ENCODE results near the gene C2CD4B.

Gene C2CD4B, protein sequence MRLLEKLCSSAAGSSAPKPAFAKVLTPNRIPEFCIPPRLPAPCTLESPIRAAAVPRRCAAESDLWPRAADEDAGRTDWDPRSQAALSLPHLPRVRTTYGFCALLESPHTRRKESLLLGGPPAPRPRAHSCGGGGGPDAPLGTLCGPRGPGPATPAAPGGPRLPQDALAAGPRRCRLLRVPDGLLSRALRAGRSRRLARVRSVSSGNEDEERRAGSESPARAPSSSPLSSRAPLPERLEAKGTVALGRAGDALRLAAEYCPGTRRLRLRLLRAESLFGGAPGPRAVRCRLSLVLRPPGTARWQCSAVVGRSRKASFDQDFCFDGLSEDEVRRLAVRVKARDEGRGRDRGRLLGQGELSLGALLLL

GRCh38 chr15:62165104-62165792 is at the start of gene C2CD4B:
Gene C2CD4B, minus strand, starts transcription at chr15:62165285. Its CDS starts 301 bp downstream, at chr15:62164984.
- peak within 1 kb of the TSS; percentile 28 to 75 (median 53); a peak in 21 of 22 replicates for H3K4me2 ChIP-seq
- peak within 1 kb of the TSS in 2 of 11 experiments; percentile 4 to 10; a peak in 2 of 22 replicates for H3K9ac ChIP-seq
- peak within 1 kb of the TSS in 3 of 11 experiments; percentile 28 to 42 (median 30); a peak in 4 of 22 replicates for H3K27ac ChIP-seq
- TF ChIP-seq Cebpa-rat (IDR thresholded peaks at IDR 0.05) = no peak
- H3K9me3 ChIP-seq (replicated peaks in 1 of 11) = peaks cover 18 to 28% (median 25%) of the 10 kb centered on the region in 11 experiments
- no peak within 1 kb of the TSS; a peak in 1 of 20 replicates for H3K4me3 ChIP-seq
- no peaks in the 10 kb centered on the region for H3K27me3 ChIP-seq
- H4K20me1 ChIP-seq = no peaks in the 10 kb centered on the region
- H3K4me1 ChIP-seq = peaks cover 9 to 16% (median 11%) of the 10 kb centered on the region in 10 experiments; a peak in 19 of 20 replicates
- no peaks in the 10 kb centered on the region for H3K36me3 ChIP-seq

GRCh38 chr15:62212741-62213140 is 47.7 kb upstream of the C2CD4B start:
- peaks cover 55 to 82% (median 73%) of the 10 kb centered on the region in 11 experiments for H3K9me3 ChIP-seq (replicated peaks in 1 of 11)
- no peaks in the 10 kb centered on the region for H3K27me3 ChIP-seq
- H3K9ac ChIP-seq = no peak overlapping the region
- no peaks in the 10 kb centered on the region for H4K20me1 ChIP-seq
- peak overlapping the region in 1 of 11 experiments; percentile 28; a peak in 3 of 22 replicates for H3K4me2 ChIP-seq
- H3K4me3 ChIP-seq = no peak overlapping the region
- H3K4me1 ChIP-seq = peaks cover 0 to 7% (median 2%) of the 10 kb centered on the region in 10 experiments; a peak in 6 of 20 replicates
- H3K36me3 ChIP-seq = peaks cover 0 to 7% (median 0%) of the 10 kb centered on the region in 11 experiments; a peak in 3 of 22 replicates
- no peak for TF ChIP-seq Cebpa-rat (IDR thresholded peaks at IDR 0.05)
- H3K27ac ChIP-seq = no peak overlapping the region

DNA sequence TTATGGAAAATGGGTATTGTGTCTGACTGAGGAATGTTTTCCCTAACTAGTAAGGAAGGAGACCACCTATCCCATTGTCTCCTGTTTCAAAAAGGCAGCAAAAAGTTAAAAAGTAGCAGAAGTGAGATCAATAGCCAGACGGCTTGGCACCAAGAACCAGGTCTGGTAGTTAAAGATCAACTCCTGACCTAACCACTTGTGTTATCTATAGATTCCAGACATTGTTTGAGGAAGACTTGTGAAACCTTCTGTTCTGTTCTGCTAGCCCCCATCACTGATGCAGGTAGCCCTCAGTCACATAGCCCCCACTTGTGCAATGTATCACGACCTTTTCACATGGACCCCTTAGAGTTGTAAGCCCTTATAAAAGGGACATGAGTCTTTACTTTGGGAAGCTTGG is 46.3 kb upstream of the C2CD4B start:
- Histone ChIP-seq H3K9me3 (replicated peaks in 1 of 11) (peaks cover 49 to 76% (median 68%) of the 10 kb centered on the region in 11 experiments), H3K27ac (no peak overlapping the region), H3K27me3 (no peaks in the 10 kb centered on the region), H3K4me1 (peaks cover 0 to 7% (median 2%) of the 10 kb centered on the region in 10 experiments; a peak in 6 of 20 replicates), H3K36me3 (peaks cover 0 to 7% (median 0%) of the 10 kb centered on the region in 11 experiments; a peak in 3 of 22 replicates), H3K4me2 (no peak overlapping the region), H3K4me3 (no peak overlapping the region), H4K20me1 (no peaks in the 10 kb centered on the region), H3K9ac (no peak overlapping the region)
- no peak for TF ChIP-seq Cebpa-rat (IDR thresholded peaks at IDR 0.05)

GRCh38 chr15:62209821-62210220 is 44.7 kb upstream of the C2CD4B start:
- Histone ChIP-seq H3K36me3 (peaks cover 0 to 7% (median 0%) of the 10 kb centered on the region in 11 experiments; a peak in 3 of 22 replicates), H3K9me3 (replicated peaks in 1 of 11) (peaks cover 35 to 66% (median 57%) of the 10 kb centered on the region in 11 experiments), H3K9ac (no peak overlapping the region), H3K4me1 (peaks cover 0 to 7% (median 2%) of the 10 kb centered on the region in 10 experiments; a peak in 6 of 20 replicates), H3K4me2 (no peak overlapping the region), H3K27me3 (no peaks in the 10 kb centered on the region), H3K27ac (no peak overlapping the region), H4K20me1 (no peaks in the 10 kb centered on the region), H3K4me3 (no peak overlapping the region)
- no peak for TF ChIP-seq Cebpa-rat (IDR thresholded peaks at IDR 0.05)

DNA sequence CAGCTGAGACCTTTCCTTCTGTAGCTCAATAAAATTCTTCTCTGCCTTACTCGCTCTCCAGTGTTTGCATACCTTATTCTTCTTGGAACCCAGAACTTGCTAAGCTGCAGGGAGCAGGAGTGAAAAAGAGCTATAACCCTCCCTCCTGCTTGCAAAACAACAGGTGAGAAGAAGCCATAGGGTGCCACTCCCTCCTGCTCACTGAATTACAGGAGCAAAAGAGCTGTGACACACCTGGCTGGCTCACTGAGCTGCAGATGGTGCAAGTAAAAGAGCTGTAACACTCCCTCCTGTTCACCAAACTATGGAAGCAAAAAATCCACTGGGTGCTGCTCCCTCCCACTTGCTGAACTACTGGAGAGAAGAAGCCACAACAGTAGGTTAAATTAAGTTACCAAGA is 44.2 kb upstream of the C2CD4B start:
- H3K4me1 ChIP-seq = peaks cover 0 to 7% (median 2%) of the 10 kb centered on the region in 10 experiments; a peak in 6 of 20 replicates
- no peaks in the 10 kb centered on the region for H3K27me3 ChIP-seq
- TF ChIP-seq Cebpa-rat (IDR thresholded peaks at IDR 0.05) = no peak
- peaks cover 0 to 7% (median 0%) of the 10 kb centered on the region in 11 experiments; a peak in 3 of 22 replicates for H3K36me3 ChIP-seq
- H3K9ac ChIP-seq = no peak overlapping the region
- H3K4me2 ChIP-seq = no peak overlapping the region
- no peak overlapping the region for H3K27ac ChIP-seq
- H3K9me3 ChIP-seq (replicated peaks in 1 of 11) = peaks cover 35 to 66% (median 53%) of the 10 kb centered on the region in 11 experiments
- no peak overlapping the region for H3K4me3 ChIP-seq
- H4K20me1 ChIP-seq = no peaks in the 10 kb centered on the region

DNA sequence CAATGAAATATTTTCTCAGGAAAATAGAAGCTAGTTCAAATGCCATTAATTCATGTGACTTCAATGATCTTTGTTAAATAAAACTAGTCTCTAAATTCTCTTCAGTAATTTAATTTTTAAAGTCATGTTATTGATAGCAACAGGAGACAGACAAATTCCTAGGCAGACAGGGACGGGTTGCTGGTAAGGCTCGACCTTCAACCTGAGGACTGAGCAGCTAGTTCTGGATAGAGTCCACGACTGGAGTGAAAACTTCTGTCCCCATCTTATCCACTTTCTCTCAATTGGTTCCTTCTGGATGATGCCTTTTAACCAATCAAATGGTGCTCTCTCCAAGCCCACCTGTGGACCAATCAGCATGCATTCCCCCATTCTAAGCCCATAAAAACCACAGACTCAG is 43.8 kb upstream of the C2CD4B start:
- H3K4me3 ChIP-seq = no peak overlapping the region
- peaks cover 0 to 7% (median 2%) of the 10 kb centered on the region in 10 experiments; a peak in 6 of 20 replicates for H3K4me1 ChIP-seq
- no peak for TF ChIP-seq Cebpa-rat (IDR thresholded peaks at IDR 0.05)
- no peaks in the 10 kb centered on the region for H3K27me3 ChIP-seq
- H3K4me2 ChIP-seq = no peak overlapping the region
- H3K27ac ChIP-seq = no peak overlapping the region
- H4K20me1 ChIP-seq = no peaks in the 10 kb centered on the region
- H3K9ac ChIP-seq = no peak overlapping the region
- peaks cover 35 to 62% (median 51%) of the 10 kb centered on the region in 11 experiments for H3K9me3 ChIP-seq (replicated peaks in 1 of 11)
- peaks cover 0 to 7% (median 0%) of the 10 kb centered on the region in 11 experiments; a peak in 3 of 22 replicates for H3K36me3 ChIP-seq

DNA sequence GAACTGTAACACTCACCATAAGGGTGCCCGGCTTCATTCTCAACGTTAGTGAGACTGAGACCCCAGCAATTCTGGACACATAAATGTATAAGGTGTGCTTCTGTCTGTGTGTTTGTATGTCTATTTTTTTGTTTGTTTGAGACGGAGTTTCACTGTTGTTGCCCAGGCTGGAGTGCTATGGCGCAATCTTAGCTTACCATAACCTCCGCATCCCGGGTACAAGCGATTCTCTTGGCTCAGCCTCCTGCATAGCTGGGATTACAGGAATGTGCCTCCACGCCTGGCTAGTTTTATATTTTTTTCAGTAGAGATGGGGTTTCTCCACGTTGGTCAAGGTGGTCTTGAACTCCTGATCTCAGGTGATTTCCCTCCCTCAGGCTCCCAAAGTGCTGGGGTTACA is 43.3 kb upstream of the C2CD4B start:
- peaks cover 35 to 61% (median 51%) of the 10 kb centered on the region in 11 experiments for H3K9me3 ChIP-seq (replicated peaks in 1 of 11)
- H3K4me3 ChIP-seq = no peak overlapping the region
- no peak overlapping the region for H3K9ac ChIP-seq
- peaks cover 0 to 7% (median 0%) of the 10 kb centered on the region in 11 experiments; a peak in 3 of 22 replicates for H3K36me3 ChIP-seq
- H3K4me1 ChIP-seq = peaks cover 0 to 7% (median 2%) of the 10 kb centered on the region in 10 experiments; a peak in 6 of 20 replicates
- no peaks in the 10 kb centered on the region for H4K20me1 ChIP-seq
- TF ChIP-seq Cebpa-rat (IDR thresholded peaks at IDR 0.05) = no peak
- no peak overlapping the region for H3K4me2 ChIP-seq
- no peak overlapping the region for H3K27ac ChIP-seq
- no peaks in the 10 kb centered on the region for H3K27me3 ChIP-seq

GRCh38 chr15:62190675-62191074 is 25.6 kb upstream of the C2CD4B start:
- peaks cover 0 to 3% (median 0%) of the 10 kb centered on the region in 10 experiments; a peak in 4 of 20 replicates for H3K4me1 ChIP-seq
- peaks cover 0 to 11% (median 0%) of the 10 kb centered on the region in 11 experiments; a peak in 7 of 22 replicates for H3K9me3 ChIP-seq (replicated peaks in 1 of 11)
- H3K9ac ChIP-seq = no peak overlapping the region
- no peak overlapping the region for H3K27ac ChIP-seq
- H3K4me3 ChIP-seq = no peak overlapping the region
- no peaks in the 10 kb centered on the region for H4K20me1 ChIP-seq
- H3K36me3 ChIP-seq = no peaks in the 10 kb centered on the region
- H3K27me3 ChIP-seq = no peaks in the 10 kb centered on the region
- TF ChIP-seq Cebpa-rat (IDR thresholded peaks at IDR 0.05) = no peak
- H3K4me2 ChIP-seq = no peak overlapping the region

DNA sequence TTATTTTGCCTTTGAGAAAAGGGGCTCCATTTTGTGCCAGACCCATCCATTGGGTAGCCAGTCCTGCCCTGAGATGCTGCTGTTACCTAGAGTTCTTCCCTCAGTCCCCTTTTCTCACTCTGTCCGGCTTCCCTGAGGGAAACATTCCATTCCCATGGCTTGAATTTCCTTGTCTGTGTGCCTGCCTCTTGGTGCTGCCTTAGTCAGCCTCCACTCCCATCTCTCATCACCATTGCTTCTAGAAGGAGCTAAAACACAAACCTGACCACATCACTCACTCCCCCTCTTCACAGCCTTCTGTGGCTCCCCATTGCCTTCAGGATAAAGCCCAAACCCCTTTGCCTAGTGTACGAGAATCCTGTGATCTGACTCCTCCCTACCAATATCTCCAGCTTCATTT is 25.2 kb upstream of the C2CD4B start:
- no peak overlapping the region for H3K4me2 ChIP-seq
- peaks cover 0 to 7% (median 0%) of the 10 kb centered on the region in 10 experiments; a peak in 5 of 20 replicates for H3K4me1 ChIP-seq
- H3K4me3 ChIP-seq = no peak overlapping the region
- no peak for TF ChIP-seq Cebpa-rat (IDR thresholded peaks at IDR 0.05)
- no peak overlapping the region for H3K9ac ChIP-seq
- H3K27ac ChIP-seq = no peak overlapping the region
- peaks cover 0 to 11% (median 0%) of the 10 kb centered on the region in 11 experiments; a peak in 7 of 22 replicates for H3K9me3 ChIP-seq (replicated peaks in 1 of 11)
- H3K27me3 ChIP-seq = no peaks in the 10 kb centered on the region
- H3K36me3 ChIP-seq = no peaks in the 10 kb centered on the region
- H4K20me1 ChIP-seq = no peaks in the 10 kb centered on the region
